Measurements from ENCODE around the gene ARHGEF37.
"Not testable (repeated sequence)": the region's sequence is repeated elsewhere in the genome, so short reads cannot be mapped to it uniquely, and the experiment has no call there.

Gene ARHGEF37

DNA sequence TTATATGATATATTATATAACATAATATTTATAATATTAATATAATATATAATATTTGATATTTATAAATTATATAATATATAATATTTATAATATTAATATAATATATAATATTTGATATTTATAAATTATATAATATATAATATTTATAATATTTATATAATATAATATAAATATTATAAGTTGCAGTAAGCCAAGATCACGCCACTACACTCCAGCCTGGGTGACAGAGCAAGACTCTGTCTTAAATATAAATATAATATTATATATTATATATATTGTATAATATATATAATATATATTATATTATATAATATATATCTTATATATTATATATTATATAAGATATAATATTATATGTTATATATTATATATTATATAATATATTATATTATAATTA, 68.4 kb downstream of the ARHGEF37 start:
- DNase-seq, result not testable (repeated sequence)

DNA sequence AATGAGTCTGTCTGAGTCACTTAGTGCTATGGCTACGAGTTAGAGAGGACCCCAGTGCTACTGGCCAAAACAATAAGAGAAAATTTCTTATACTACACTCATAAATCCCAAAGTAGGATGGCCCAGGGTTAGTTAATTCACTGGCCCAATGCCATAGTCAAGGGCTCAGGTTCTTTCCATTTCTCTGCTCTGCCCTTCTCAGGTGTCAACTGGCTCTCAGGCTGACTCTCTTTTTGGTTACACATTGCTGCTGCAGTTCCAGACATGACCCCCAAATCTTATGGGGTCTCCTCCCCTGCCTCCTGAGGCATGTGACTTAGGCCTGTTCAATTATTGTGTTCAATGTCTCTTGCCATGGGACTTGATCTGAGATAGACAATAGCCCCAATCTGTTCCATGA, 70.4 kb downstream of the ARHGEF37 start:
- no peak for DNase-seq

DNA sequence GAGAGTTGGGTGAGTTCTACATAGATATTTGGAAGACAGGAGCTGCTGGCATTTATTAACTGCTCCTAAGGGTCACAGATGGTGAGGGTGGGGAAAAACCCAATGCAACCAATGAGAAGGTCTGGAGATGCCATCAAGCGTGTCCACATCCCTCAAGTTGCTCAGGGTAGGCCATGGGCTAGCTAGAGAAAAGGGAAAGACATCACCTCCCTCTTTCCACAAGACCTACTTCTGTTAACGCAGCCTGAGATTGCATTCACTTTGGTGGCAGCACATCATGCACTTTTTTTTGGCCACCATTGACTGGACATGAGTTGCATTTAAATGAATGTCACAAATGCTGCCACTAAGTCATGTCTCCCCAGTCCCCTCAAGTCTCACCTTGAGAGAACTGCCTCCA, 71.4 kb downstream of the ARHGEF37 start:
- DNase-seq, result no peak

DNA sequence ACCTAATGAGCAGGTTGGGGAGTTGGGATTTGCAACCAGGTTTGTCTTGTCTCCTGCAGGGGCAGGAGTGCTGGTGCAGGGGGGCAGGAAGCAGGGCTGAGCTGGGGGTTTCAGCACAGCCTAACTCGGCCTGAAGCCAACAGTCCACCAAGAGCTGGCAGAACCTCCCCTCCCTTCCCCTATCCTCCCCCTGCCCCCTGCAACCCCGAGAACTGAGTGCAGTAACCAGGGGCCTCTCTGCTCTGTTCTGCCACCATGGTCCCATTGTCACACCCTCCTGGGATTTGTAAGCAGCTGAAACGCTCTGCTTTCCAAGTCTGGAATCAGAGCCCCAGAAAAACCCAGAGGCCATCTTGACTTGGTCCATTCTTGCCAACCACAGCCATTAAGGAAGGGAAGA, 72.9 kb downstream of the ARHGEF37 start:
- DNase-seq, result no peak

DNA sequence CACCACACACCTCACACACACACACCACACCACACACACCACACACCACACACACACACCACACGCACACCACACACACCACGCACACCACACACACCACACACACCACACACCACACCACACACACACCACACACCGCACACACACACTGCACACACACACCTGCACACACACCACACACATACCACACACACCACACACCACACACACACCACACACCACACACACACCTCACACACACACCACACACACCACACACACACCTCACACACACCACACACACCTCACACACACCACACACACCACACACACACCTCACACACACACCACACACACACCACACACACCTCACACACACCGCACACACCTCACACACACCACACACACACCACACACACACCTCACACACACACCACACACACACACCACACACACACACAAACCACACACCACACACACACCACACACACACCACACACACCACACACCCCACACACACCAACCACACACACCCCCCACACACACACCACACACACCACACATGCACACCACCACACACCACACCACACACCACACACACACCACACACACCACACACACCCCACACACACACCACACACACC, 73.7 kb downstream of the ARHGEF37 start:
- no peak for DNase-seq

DNA sequence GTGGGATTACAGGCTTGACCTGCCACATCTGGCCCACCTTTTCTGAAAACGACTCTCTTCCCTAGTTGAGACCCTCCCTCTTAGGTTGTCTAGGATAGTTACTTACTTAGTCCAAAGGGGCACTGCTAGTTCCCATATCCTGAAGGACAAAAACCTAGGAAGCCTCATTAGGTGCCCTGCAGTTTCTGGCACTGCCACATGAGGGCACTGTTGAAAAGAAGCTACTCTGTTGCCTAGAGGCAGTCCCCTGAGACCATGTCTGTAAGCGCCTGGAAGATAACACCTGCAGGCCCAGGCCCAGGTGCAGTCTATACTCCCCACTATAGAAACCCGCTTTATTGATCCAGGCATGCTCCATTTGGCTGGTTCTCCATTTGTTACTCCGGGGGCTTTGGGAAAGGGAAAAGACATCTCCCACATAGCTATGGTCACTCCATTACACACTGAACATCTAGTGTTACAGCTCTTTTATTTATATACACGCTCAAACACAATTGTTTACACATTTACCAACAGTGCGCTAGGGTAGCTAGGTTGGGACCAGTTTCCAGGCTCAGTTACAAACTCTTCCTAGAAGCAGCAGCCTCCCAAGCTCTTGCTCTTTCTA, 75.4 kb downstream of the ARHGEF37 start:
- no peak for DNase-seq

DNA sequence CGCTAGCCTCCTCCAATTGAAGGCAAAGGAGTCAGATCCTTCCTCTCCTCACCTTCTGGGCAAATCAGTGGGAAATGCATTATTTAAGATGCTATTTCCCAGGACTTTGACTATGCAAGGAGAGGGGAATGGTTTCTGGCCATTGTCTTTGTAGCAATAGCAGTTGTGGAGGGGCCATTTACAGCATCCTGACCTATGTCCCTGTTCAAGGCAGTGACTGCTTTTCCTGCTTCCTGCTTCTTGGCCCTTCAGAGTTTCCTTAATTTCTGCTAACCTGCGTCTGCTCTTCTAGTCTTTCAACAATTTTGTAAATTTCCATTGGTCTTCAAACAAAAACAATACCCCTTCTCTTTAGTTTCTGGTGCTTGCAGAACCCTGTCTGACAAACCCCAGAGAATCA, 76.0 kb downstream of the ARHGEF37 start:
- no peak for DNase-seq

DNA sequence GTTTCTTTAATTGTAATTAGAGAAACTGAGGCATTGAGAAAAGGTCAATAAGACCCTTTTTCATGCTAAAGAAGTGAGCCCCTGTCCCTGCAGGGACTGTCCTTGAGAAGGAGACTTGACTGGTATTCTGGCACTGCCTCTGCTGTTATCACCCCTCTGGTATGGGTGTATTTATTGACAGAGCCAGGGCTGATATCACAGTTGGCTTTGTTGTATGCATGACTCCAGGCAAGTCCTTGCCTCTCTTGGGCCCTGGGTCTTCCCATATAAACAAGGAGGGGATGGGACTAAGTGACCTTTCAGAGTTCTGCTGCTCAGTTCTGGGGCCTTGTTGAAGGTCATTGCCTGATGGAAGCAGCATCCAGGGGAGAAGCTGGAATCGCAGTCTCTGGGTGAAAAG, 77.0 kb downstream of the ARHGEF37 start:
- DNase-seq, result no peak

DNA sequence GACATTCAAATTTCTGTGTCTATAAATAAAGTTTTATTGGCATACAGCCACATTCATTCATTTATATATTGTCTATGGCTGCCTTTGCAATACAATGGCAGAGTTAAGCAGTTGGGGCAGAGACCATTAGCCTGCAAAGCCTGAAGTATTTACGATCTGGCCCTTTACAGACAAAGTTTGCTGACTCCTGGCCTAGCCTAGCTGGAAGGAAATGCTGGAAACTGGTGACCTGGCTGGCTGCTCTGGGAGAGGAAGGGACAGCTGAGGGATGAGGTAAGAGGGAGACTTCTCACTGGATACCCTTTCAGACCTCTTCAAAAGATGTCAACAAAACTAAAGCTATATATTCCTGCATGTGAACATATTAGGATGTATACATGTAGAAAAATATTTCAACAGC, 82.8 kb downstream of the ARHGEF37 start:
- DNase-seq, result no peak

DNA sequence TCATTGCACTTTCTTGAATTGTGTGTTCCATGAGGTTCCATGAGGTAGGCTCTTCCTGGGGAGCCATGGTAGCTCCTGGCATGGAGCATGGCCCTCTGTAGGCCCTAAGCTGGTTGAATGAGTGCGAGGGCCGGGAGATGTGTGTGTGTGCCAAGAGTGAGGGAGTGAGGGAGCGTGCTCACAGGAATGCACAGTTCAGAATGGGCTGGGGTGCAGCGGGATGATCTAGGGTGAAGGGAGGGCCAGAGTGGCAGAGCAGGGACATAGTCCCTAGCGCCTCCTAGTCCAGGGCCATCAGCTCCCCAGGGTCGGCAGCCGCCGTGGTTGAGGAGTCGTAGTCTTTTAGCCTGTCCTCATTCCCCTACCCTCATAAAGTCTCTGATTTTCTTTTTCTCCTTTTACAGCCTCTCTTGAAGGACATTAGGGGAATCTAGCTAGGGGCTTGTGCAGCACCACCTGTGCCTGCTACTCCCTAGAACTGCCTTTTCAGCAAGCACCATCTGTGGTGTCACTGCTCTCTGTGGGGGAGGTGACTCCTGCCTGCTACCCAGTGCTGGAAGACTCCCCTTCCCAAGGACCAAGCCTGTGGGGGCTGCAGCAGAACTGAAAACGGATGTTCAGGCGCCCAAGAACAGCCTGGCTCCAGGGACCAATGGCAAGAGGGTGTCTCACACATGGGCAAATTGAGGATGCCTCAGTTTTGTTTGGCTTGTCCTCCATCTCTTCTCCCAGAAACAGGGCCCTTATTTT, 83.5 kb downstream of the ARHGEF37 start:
- DNase-seq, result no peak

DNA sequence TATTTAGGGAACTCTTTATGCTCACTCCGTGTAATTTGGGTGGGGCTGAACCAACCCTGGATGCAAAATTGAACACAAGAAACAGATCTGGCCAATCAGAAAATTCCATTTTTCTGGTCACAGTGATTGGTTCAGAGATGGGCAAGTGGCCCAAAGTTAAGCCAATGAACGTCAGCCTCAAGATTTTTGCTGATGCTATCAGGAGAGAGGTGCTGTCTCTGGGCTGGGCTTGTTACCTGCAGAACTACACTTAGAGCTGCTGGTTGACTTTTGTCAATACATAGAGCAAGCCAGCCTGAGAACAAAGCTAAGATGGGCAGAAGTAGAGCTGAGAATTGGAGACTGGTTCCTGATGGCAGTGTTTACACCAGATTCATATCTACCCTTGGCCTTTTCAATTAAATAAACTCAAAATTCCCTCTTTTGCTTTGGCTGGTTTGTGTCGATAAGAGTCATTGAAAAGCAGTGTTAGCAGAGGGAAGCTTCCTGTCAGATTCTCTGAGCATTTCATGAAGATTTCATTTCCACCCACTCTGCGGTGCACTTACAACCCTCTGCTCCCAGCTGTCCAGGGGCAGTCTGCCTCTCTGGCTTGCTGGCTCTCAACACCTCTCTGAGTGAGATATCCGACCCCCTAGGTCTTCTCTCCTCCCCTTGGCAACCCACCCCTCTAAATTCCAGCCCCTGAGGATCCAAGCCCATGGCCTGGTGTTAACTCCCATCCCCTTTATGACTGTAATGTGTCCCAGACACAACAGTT, 84.3 kb downstream of the ARHGEF37 start:
- no peak for DNase-seq

DNA sequence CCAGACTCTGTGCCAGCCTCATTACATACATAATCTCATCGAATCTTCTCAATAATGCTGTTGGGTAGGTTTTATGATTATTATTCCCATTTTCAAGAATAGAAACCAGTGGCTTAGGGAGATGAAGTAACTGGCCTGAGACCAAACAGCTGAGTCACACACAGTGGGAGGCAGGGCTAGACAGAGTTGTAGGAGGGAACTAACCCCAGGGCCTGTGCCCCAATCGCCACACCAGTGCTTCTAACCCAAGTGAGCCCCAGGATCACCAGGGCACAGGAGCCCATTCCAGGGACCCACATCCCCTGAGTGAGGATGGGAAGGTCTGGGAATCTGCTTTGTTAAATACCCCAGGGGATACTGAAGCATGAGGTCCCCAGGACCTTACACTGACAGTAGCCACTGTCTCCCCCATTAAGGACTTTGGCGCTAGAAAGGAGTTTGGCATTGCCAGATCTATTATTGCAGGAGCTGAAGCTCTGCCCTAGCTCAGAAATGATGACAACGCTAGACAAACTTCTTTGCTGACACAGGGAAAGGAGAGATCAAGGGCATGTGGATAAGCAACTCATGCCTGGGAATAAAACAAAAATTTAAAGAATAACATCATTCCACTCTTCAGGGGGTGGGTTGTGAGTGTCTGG, 85.0 kb downstream of the ARHGEF37 start:
- DNase-seq, result no peak

DNA sequence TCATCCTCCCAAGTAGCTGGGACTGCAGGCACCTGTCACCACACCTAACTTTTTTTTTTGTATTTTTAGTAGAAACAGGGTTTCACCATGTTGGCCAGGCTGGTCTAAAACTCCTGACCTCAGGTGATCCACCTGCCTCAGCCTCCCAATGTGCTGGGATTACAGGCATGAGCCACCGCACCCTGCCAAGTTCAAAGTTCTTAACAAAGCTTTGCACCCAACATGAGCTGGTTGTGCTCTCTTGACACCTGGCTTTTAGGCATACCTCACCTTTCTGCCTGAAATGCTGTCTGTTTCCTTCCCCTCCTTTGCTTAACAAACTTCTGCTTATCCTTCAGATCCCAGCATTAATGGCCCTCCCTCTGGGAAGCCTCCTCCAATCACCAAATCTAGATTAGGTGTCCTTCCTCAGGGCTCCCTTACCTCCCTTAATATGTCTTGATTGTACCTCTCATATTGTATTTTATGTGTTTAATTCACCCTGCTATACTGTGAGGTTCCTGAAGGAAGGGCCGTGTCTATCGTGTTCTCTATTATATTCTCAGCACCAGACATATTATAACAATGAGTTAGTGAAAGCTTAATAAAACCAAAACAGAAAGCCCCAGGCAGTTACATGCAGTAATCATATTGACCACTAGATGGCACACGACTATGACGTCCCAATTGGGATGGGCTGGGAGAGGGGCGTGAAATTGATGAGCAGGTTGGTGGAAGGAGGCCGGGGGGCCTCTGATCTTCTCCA, 86.0 kb downstream of the ARHGEF37 start:
- no peak for DNase-seq

DNA sequence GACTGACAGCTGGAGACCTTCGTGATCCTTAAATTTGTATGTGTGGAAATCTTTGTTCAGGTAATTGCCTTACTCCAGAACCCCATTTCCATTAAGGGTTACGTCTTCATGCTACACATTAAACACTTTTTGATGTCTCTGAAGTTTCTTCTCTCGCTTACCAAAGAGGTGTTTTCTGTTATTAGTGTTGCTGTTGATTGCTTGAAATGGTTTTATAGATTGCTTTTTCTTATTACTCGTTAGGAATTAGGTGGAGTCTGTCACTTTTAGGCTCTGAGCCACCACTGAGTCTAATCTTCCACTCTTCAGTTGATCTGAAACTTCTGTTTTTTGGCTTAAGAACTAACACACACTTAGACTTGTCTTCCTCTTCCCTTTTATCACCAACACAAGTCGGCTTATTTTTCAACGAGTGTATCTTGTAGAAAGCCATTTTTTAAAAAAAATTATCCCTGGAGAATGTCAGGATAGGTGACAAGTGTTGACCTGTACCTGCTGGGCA, 86.6 kb downstream of the ARHGEF37 start:
- DNase-seq, result no peak

DNA sequence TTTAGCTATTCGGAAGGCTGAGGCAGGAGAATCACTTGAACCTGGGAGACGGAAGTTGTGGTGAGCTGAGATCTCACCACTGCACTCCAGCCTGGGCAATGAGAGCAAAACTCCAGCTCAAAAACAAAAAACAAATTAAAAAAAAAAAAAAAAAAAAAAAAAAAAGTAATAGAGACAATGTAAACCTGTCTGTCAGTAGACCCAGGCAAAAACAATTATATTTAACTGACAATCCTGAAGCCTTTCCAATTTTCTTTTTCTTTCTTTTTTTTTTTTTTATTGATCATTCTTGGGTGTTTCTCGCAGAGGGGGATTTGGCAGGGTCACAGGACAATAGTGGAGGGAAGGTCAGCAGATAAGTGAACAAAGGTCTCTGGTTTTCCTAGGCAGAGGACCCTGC, 88.0 kb downstream of the ARHGEF37 start:
- DNase-seq, result not testable (repeated sequence)

DNA sequence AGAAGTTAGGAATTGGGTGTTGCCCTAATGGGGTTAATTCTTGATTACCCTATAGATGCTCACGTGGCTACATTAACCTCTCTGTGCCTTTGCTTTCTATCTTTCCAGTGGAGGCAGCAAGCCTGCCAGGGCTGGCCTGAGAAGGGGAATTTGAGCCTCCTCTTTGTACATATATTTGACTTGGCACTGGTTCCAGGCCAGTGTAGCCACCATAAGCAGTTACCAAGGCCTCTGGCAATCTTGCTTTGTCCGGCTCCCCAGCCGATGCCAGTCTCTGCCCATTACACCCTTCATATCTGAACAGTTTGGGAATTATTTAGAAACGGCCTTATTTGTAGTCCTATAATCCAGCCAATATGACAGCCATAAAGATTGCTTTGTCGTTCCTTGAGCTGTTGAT, 90.2 kb downstream of the ARHGEF37 start:
- no peak for DNase-seq

DNA sequence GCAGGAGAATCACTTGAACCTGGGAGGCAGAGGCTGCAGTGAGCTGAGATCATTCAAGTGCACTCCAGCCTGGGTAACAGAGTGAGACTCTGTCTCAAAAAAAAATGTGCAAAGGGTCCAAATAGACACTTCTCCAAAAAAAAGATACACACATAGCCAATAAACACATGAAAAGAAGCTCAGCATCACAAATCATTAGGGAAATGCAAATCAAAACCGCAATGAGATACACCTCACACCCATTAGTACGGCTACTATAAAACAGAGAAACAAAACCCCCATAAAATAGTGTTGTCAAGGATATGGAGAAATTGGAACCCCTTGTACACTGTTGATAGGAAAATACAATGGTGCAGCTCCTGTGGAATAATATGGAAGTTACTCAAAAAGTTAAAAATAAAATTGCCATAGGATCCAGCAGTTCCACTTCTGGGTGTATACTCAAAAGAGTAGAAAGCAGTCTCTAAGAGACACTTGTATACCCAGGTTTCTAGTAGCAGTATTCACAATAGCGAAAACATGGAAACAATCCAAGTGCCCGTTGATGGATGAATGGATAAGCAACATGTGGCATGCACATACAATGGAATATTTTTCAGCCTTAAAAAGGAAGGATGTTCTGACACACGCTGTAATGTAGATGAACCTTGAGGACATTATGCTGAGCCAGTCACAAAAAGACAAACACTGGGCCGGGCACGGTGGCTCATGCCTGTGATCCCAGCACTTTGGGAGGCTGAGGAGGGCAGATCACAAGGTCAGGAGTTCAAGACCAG, 91.6 kb downstream of the ARHGEF37 start:
- DNase-seq, result no peak

DNA sequence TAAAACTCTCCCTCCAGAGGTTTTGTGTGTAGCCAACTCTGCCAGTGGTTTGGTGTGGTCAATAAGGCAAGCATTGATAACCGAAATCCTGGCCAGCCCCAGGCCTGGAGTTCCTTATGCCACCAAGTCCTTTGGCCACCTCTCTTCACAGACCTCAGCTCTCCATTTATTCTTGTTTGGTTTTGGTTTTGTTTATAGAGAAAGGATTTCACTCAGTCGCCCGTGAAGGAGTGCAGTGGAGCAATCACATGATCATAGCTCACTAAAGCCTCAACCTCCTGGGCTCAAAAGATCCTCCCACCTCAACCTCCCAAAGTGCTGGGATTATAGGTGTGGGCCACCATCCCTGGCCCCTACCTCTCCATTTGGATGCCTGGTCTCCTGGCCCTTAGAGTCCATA, 93.4 kb downstream of the ARHGEF37 start:
- no peak for DNase-seq

DNA sequence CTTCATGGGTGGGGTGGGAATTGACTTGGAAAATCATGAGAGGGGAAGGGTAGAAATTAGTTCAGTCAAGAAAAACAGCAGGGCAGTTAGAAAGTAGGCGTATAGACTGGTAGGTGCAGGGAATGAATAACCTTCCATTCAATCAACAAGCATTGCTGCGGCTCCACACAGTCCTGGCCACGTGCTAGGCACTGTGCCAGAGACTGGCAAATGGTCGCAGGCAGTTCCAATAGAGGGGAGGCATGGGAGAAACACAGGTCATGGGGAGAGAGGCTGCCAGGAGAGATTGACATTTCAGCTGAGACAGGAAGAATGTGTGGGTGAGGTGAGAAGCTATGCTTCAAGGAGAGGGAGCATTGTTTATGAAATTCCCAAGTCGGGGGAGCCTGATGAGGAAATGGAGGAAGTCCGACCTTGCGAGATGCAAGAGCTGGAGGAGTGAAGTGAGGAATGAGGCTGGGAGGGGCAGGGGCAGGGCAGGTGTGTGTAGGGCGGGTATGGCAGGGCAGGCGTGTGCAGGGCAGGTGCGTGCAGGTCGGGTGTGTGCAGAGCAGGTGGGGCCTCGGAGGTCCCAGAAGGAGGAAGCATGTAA, 94.4 kb downstream of the ARHGEF37 start:
- no peak for DNase-seq

DNA sequence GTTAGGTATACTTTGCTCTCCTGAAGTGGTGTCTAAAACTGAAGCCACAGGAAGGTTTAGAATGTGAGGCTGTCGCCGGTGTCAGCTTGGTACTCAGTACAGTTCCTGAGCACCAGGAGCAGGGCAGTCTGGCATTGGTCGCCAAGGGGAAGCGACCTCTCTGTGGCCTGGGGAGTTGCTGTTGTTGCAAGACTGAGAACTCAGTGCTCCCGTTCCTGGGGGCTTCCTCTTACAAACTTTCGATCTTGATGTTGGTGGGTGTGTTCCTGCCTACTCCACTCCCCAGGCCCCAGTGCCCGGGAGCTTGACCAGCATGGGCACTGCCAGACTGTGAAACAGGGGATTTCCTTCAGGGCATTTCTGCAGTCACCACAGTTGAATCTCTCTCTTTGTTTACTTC, 96.4 kb downstream of the ARHGEF37 start:
- no peak for DNase-seq

All from NCI-H1048 (cell line).